ENCODE results near the gene QDPR. TPM values are rescaled to one million over a fixed set of nuclear protein-coding genes. Genes with fewer than 3 reads are reported as not detected.
A peak's percentile ranks its signal among the peaks of the same experiment; 100 is the strongest.

Gene QDPR
- total and polyA plus RNA-seq, 12 donors = 23.3 to 86.2 (median 45.8) TPM

GRCh38 chr4:17476853-17477252 lies 35.0 kb downstream of the QDPR start:
- Histone ChIP-seq H3K4me1 (replicated peaks in 1 of 2) (no peaks in the 10 kb centered on the region), H3K36me3 (replicated peaks in 1 of 2) (no peaks in the 10 kb centered on the region), H3K4me3 (no peak overlapping the region), H3K27ac (no peak overlapping the region), H3K27me3 (no peaks in the 10 kb centered on the region), H3K9me3 (replicated peaks in 1 of 3) (no peaks in the 10 kb centered on the region)
- intact Hi-C loops (cut with DNase I) = no loop called here
- no peak for TF ChIP-seq POLR2A (IDR thresholded peaks at IDR 0.05)
- TF ChIP-seq CTCF (IDR thresholded peaks at IDR 0.05) = no peak
- 68 to 79% (median 73%) methylated on average over 3 of the region's 3 CpGs for WGBS, 4 donors
- DNase-seq = no peak

GRCh38 chr4:17475481-17475880 lies 36.4 kb downstream of the QDPR start:
- Histone ChIP-seq H3K27me3 (no peaks in the 10 kb centered on the region), H3K4me1 (replicated peaks in 1 of 2) (no peaks in the 10 kb centered on the region), H3K4me3 (no peak overlapping the region), H3K36me3 (replicated peaks in 1 of 2) (no peaks in the 10 kb centered on the region), H3K27ac (no peak overlapping the region), H3K9me3 (replicated peaks in 1 of 3) (no peaks in the 10 kb centered on the region)
- DNase-seq = no peak
- intact Hi-C loops (cut with DNase I) = no loop called here
- TF ChIP-seq POLR2A (IDR thresholded peaks at IDR 0.05) (no peak), CTCF (IDR thresholded peaks at IDR 0.05) (no peak)

GRCh38 chr4:17469931-17470674 lies 41.8 kb downstream of the QDPR start:
- intact Hi-C loops (cut with DNase I) = no loop called here
- 67 to 80% (median 76%) methylated on average over 7 to 11 of the region's 11 CpGs for WGBS, 4 donors
- Histone ChIP-seq H3K27me3 (no peaks in the 10 kb centered on the region), H3K36me3 (replicated peaks in 1 of 2) (no peaks in the 10 kb centered on the region), H3K4me1 (replicated peaks in 1 of 2) (no peaks in the 10 kb centered on the region), H3K9me3 (replicated peaks in 1 of 3) (no peaks in the 10 kb centered on the region), H3K4me3 (no peak overlapping the region), H3K27ac (no peak overlapping the region)
- no peak for TF ChIP-seq POLR2A (IDR thresholded peaks at IDR 0.05)
- TF ChIP-seq CTCF (IDR thresholded peaks at IDR 0.05) = no peak
- no peak for DNase-seq

- 42 to 56% (median 43%) methylated on average over 9 of the region's 9 CpGs for WGBS, 4 donors
- H3K4me3 ChIP-seq = no peak overlapping the region
- TF ChIP-seq CTCF (IDR thresholded peaks at IDR 0.05) (peak in 5 of 6 experiments; percentile 32 to 61 (median 39)), POLR2A (IDR thresholded peaks at IDR 0.05) (no peak)
- H3K36me3 ChIP-seq (replicated peaks in 1 of 2) = no peaks in the 10 kb centered on the region
- intact Hi-C loops (cut with DNase I) = no loop called here
- H3K27ac ChIP-seq = no peak overlapping the region
- DNase-seq = peak in 3 of 7 donors; percentile 20 to 45 (median 30)
- no peaks in the 10 kb centered on the region for H3K4me1 ChIP-seq (replicated peaks in 1 of 2)
- no peaks in the 10 kb centered on the region for H3K9me3 ChIP-seq (replicated peaks in 1 of 3)
- H3K27me3 ChIP-seq = no peaks in the 10 kb centered on the region
These were observed 43.2 kb downstream of the QDPR start for GRCh38 chr4:17468619-17469221.

All from adrenal gland (tissue), 12 donors.